Measurements from ENCODE around the gene PRDM16.

The PRDM16 gene

DNA sequence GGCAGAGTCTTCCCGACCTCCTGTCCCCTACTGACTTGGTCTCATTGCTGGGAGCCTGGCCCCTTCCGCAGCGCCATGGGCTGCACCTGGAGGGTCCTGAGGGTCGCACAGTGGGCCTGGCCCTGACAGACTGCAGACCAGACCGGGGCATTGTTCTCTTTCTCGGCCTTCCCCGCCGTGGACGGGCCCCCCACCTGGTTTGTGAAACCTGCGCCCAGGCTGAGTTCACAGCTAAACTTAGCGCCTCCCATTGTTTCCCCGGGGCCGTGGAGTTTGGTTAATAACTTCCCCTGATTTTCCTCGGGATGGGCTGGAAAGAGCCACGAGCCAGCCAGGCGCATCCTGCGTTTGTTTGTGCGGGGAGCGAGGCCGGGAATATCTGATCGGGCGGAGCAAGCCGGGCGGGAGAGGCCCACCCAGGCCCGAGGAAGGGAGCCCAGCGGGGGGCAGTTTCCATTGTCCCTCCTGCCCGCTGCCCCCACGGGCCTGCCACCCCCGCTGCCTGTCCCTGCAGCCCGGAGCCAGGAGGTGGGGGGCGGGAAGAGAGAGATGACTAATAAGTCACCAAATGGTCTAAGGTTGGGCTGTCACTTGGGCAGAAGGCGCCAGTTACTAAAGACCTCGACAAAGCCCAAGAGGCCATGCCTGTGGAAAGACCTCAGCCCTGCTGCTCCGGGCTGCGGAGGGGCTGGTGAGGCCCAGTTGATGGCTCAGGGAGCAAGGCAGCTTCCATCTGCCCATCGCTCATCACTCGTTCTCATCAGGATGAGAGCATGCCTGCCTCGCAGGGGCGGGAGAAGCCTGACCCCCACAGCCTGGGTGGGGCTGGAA is 346.5 kb downstream of the PRDM16 start:
- no peak for DNase-seq (ENCODE audit: low read depth)

DNA sequence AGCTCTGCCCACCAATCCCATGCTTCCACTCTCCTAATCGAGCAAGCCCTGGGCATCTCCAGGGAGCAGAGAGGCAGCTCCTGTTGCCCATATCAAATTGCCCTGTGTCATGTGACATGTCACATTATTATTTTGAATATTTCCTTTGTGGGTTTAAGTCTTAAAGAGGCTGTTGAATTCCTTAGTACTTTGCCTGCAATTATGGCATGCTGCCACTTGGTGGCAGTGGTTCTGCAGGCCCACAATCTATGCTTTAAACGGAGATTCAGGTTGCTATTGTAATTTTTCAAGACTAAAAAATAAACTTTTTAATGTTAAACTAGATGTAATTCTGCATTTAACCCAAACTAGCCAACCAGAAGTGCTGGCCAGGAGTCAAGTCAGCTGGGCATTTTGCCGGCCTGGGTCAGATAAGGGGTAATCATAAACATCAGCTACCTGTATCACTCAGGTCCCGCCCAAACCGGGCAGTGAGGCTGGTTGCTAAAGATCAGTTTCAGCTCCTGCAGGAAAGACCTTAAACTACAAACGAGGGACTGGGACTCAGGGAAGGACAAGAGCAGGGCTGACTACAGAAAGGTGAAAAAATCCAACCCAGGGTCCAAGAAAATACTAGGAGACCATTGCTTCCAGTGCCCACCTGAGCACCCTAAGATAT is 348.2 kb downstream of the PRDM16 start:
- no peak for DNase-seq (ENCODE audit: low read depth)

DNA sequence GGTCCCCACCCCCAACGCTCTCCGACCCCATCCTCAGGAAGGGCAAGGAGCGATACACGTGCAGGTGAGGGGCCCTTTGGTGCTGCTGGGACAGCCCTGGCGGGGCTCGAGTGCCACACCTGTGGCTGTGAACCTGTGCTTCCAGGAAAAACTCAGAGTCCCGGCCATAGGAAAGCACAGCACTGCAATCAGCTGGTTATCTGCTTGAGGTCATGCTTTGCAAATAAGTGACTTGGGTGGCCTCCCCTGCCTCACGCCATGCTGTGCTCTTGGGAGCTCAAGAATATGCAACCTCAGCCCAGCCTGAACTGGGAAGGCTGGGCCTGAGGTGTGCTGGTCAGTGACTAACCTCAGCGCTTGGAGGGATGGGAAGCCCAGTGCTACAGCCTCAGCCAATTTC is 348.9 kb downstream of the PRDM16 start:
- DNase-seq (ENCODE audit: low read depth): no peak

DNA sequence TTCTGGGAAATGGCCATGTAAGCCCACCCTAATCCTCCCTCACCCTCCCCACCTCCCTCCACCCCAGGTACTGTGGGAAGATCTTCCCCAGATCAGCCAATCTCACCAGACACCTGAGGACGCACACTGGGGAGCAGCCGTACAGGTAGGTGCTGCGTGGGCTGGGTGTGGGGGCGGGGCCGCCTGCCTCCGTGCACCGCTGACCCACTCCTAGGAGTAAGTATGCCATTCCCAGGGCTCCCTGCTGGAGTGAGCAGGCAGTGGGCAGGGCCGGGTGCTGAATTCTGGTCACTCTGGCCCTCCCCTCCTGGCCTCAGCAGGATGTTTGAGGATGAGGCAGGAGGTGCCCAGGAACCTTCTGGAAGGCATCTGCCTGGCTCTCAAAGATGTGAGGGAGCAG is 349.6 kb downstream of the PRDM16 start:
- DNase-seq (ENCODE audit: low read depth): no peak

DNA sequence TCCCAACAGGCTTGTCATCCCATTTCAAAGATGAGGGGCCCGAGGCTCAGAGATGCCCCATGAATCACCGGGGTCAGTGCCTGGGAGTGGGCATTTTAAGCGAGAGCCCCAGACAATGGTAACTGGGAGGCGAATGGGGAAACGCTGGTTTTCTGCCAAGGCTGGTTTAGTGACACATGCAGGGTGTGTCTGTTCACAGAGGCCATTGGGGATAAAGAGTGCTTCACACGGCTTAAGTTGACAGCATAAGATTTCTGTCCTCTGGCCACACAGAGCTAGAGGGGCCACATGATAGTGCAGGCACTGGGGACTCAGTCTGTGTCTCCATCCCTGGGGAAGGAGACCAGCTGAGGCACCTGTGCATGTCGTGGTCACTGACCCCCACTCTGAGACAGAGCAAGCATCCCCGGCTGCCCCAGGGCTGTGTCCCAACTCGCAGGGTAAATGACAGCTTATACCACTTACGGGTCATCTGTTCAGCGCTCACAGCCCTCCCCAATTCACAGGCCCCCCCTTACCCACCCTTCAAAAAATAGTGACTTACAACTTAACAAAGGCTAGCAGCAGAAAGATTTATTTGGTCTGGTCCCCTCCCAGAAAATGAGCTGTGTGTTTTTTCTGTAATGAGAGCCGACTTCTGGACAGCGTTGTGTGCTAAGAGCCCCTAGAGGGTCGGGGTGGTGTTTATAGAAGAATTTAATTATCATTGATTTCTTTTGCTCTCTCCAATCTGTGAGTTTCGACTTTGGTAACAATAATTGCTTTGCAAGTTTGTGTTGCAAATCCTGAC is 350.6 kb downstream of the PRDM16 start:
- no peak for DNase-seq (ENCODE audit: low read depth)

GRCh38 chr1:3420218-3420951 is 351.4 kb downstream of the PRDM16 start:
- DNase-seq (ENCODE audit: low read depth): no peak

DNA sequence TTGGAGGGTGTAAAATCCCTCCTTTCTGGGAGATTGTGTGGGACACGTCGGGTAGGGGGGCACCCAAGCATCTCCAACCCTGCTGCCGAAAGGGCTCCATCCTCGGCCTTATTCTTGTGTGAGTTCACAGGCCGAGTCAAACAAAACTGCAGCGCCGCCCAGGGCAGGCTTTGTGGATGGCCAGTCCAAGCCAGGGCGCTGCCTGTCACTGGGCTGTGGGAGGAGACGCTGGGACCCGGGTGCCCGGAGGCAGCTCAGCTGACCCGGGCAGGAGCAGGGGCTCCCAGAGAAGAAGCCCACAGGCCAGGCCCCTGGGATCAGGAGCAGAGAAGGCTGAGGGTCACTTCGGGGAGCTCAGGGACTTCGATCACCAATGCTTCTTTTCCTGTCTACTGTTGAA is 353.6 kb downstream of the PRDM16 start:
- DNase-seq (ENCODE audit: low read depth): no peak

DNA sequence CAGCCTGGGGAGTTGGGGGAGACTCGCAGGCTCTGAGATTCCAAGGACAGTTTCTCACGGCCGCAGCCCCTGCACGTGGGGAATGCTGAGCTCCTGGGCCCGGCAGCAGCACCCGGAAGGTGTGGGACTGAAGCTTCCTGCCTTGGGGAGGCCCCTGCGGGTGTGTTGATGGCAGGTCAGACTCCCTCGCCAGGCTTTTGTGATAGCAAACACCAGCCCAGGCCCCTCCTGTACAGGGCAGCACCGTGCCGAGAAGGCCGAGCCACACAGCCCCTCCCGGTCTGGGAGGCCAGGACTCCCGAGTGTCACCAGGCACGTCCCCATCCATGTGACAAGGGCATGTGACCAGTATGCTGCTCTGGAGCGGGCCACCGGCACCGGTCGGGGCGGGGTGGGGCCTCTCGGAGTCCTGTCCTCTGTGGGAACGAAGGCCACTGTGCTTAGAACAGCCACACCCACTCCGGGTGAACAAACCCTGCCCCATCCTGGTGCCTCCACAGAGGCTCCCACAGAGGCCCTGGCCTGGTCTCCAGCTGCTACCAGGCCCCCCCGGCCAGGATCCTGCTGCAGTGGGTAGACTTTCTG is 354.3 kb downstream of the PRDM16 start:
- no peak for DNase-seq (ENCODE audit: low read depth)

DNA sequence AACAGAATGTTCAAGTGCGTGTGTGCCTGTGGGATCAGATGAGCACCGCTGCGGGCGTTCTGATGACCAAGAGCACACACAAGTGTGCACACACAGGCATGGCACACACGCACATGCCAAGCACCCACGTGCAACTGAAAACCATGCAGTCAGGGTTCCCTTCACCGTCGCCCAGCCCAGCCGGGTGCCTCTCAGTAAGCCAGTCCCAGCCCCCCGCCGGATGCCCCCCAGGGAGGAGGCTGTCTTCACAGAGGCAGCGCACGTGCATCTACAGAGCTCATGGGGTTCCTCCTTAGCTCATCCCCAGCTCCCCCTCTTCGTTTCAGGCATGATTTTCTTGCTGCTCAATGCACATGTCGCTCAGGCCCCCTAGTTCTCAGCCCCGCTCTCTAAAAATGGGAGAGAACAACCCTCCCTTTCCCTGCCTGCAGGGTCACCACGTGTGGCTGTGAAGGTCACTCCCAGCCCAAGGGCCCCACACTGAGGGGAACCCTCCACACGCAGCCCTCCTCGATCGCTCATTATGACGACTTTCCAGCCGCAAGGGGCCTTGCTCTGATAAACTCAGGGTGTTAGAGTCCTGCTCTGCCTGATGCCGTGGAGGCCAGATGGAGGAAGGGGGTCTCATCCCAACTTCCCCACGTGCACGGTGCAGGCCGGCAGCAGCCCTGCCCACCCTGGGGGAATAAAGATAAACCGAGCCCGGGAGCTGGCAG is 355.1 kb downstream of the PRDM16 start:
- DNase-seq (ENCODE audit: low read depth): no peak

GRCh38 chr1:3425486-3426215 is 356.6 kb downstream of the PRDM16 start:
- DNase-seq (ENCODE audit: low read depth): no peak

DNA sequence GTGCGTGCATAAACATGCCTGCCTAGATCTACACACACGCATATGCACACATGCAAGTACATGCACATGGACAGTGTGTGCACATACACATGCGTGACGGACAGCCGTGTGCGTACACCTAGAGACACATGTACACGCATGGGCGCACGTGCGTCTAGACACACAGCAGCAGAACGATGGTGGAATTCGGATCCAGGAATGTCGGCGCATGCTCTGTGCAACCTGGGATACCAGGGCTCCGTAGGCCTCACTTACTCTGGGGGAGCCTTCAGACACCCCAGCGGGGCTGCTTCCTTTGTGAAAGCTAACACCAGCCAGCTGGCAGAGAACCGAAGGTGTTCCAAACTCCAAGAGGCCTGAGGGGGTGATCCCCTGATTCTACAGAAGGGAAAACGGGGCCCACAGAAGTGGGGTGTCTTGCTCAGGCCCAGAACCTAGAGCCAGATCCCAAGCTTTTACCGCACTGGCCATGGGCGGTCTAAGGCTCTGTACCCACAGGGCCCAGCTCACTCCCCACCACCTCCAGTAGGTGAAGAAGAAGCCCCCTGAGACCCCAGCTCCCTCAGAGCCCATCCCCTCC is 358.0 kb downstream of the PRDM16 start:
- DNase-seq (ENCODE audit: low read depth): no peak

DNA sequence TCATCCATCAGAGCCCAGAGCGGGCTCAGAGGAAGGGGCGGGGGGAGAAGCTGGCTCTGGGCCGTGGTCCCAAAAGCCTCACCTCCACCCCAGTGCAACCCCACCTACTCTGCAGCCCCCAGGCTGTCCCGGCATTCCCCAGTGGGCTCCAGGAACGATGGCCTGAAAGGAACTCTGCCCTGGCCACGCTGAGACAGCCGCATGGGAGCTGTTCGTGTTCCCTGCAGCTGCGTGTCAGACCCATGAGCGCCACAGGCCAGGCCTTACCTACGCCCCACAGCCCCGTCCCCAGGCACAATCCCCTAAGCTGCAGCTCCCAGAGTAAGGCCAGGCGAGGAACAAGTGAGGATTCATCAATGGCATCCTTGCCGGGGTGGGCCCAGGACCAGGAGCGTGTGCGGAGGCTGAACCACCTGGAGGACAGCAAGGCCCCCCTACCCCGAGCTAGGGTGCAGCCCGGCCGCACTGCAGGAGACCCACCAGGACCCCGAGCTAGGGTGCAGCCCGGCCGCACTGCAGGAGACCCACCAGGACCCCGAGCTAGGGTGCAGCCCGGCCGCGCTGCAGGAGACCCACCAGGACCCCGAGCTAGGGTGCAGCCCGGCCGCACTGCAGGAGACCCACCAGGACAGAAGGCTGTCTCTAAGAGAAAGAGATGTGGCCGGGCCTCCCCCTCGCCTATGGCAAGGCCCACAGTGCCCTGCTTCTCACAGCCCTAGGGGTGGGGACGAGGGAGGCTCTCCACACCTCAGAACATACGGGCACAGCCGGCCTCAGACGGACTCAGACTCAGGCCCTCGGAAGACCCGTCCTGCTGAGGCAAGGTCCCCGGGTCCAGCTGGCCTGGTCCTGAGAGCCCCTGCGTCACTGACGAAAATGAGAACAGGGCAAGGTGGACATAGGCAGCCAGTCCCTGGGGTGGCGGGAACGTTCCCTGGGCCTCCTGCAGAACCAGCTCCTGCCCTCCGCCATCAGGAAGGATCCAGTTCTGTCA is 359.0 kb downstream of the PRDM16 start:
- DNase-seq (ENCODE audit: low read depth): no peak

DNA sequence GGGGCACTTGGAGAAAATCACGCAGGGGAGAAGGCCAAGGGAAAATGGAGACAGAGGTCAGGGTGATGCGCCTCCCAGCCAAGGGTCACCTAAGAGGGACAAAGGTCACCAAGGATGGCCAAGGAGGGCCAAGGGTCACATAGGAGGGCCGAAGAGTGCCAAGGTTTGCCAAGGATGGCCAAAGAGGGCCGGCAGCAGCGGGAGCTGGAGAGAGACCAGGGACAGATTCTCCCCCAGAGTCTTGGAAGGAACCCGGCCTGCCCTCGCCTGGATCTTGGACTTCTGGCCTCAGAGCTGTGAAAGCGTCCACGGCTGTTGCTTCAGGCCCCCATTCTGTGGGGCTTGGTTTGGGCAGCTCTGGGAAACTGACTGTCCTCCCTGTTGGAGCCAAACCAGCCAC is 359.9 kb downstream of the PRDM16 start:
- DNase-seq (ENCODE audit: low read depth): no peak

DNA sequence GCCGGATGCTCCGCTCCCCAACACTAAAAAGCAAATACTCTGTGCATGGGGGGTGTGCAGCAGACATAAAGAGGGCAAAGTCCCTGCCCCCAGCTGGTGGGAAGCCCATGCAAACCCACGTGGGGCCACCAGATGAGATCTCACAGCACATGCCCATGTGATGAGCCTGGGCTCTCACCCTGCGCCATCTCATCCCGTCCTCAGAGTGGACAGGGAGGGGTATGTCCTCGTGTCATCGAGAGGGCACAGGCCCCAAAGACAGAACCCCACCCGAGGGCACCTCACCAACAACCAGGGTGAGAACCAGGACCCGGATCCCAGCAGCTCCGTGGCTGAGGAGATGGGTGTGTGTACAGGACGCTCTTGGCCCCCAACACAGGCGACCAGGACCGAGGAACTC is 360.3 kb downstream of the PRDM16 start:
- no peak for DNase-seq (ENCODE audit: low read depth)

GRCh38 chr1:3429766-3430165 is 360.8 kb downstream of the PRDM16 start:
- DNase-seq (ENCODE audit: low read depth): no peak

DNA sequence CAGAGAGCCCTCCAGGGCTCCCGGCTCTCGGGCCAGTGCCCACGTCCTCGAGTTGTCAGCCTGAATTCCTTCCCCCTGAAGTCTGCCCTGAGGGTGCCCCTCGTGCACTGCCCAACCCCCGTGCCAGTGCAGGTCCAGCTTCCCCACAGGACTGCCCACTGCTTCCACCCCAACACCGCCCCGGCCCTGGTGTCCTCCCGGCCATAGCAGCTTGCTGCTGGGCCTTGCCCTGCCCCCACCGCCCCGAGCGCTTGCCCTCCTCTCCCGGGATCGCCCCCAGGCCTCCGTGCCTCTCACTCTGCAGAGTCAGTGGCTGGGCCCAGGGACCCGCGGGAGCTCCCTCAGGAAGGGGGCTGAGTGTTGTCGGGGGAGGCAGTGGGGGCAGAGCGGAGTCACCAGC is 361.4 kb downstream of the PRDM16 start:
- DNase-seq (ENCODE audit: low read depth): no peak

- DNase-seq (ENCODE audit: low read depth): no peak
Measured at GRCh38 chr1:3430820-3431219, 361.8 kb downstream of the PRDM16 start.

DNA sequence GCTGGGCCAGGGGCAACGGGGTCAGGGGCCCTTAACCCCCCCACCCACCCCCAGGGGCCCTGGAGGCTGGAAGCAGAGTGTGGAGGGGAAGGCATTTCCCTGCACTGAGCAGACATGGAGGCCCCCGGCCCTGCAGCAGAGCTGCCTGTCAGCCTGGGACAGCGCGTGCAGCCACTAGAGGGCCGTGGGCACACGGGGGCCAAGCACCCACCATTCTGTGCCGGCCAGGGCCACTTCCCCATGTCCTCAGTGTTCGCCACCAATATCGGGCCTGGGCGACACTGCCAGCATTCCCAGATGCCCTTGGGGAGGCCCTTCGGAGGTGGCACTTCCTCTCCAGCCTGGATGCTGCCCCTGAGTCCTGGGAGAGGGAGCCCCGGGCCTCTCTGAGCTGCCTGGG is 362.3 kb downstream of the PRDM16 start:
- no peak for DNase-seq (ENCODE audit: low read depth)

DNA sequence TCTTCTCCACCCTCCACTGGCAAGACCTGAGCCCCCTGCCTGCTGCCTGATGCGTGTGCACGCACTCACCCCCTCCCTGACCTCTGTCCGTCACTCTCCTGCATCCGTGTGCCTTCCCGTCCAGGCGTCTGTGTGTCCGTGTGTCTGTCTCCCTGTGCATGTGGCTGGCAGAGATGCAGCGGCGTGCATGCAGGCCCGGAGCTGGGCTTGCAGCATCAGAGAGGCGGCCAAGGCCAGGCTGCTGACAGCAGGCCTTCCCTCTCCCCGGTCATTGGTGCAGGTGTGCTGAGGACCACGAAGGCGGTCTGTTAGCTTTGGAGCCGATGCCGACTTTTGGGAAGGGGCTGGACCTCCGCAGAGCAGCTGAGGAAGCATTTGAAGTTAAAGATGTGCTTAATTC is 362.7 kb downstream of the PRDM16 start:
- no peak for DNase-seq (ENCODE audit: low read depth)

Measured in HS-5 (cell line).